ENCODE measurements around the gene SMARCA4.

The SMARCA4 gene

DNA sequence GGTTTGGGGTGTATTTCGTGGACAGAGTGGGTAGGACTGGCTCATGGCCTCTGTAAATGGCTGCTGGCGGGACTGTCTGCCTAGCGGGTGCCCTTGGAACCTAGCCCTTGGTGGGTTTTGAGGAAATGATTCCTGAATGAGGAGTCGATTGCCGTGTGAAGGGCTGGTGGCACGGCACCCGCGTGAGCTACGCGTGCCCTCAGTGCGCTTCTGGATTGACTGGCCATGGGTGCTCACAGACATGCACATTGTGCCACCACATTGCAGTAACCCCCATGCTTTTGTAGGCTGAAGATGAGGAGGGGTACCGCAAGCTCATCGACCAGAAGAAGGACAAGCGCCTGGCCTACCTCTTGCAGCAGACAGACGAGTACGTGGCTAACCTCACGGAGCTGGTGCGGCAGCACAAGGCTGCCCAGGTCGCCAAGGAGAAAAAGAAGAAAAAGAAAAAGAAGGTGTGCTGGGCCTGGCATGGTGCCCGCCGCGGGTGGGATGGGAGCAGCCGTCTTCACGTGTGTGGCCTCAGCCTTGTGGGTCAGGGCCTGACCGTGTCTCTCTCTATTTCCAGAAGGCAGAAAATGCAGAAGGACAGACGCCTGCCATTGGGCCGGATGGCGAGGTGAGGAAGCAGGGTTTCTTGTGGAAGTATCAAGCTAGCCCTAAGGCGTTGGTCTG is 35.2 kb downstream of the SMARCA4 start:
- no peak for DNase-seq
- TF ChIP-seq GATA1 (IDR thresholded peaks at IDR 0.05; ENCODE audit: low read depth, low read length) (no peak), POLR2A (IDR thresholded peaks at IDR 0.05; ENCODE audit: low read length) (no peak)

DNA sequence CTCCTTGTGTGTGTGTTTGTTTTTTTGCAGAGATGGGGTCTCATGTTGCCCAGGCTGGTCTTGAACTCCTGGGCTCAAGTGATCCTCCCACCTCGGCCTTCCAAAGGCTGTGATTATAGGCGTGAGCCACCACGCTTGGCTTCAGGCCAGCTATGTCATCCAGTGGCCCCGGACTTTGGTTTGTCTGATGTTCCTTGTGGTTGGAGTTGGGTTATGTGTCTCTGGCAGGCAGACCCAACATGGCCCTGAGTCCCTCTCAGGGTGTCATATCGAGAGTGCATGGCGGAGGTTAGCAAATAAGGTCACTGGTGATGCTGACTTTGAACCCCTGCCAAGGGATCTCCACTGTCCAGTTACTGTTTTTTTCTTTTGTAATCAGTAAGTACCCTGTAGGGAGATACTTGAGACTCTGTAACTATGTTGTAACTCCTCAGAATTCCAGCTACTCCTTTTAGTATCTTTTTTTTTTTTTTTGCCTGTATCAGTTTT is 37.3 kb downstream of the SMARCA4 start:
- no peak for DNase-seq
- TF ChIP-seq POLR2A (IDR thresholded peaks at IDR 0.05; ENCODE audit: low read length) (no peak), GATA1 (IDR thresholded peaks at IDR 0.05; ENCODE audit: low read depth, low read length) (no peak)

DNA sequence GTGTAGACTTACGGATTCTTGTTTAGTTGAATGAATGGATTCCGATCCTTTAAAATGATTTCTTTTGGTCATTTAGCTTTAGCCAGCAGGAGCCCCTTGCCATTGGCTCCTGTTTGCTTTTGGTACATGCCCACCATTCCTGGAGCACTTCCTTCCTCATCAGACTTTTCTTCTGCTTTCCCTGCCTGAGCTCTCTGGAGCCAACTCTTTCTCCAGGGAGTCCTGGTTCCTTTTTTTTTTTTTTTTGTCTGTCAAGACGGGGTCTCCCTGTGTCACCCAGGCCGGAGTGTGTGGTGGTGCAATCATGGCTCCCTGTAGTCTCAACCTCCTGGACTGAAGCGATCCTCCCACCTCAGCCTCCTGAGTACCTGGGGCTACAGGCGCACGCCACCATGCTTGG is 37.8 kb downstream of the SMARCA4 start:
- TF ChIP-seq GATA1 (IDR thresholded peaks at IDR 0.05; ENCODE audit: low read depth, low read length): no peak
- TF ChIP-seq POLR2A (IDR thresholded peaks at IDR 0.05; ENCODE audit: low read length): no peak

DNA sequence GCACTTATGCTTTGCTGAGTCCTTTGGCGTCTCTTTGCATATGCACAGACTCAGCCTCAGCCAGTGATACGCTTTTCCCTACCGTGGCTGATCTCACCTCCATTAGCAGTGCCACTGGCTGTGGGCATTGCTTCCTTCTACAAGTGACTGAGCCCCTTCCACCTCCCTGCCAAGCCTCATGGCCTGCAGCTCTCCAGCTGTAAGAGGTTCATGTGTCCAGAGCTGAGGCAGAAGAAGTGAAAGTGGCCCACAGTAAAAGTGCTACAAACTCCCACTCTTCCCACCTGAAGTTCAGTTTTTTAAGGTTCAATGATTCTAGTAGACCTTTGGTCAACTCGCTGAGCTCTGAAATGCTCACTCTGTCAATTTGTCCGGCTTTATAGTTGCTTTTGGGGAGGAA is 44.7 kb downstream of the SMARCA4 start:
- no peak for DNase-seq
- TF ChIP-seq POLR2A (IDR thresholded peaks at IDR 0.05; ENCODE audit: low read length): no peak

More for the DNA sequence above, 37.8 kb downstream of the SMARCA4 start:
- no peak for DNase-seq

DNA sequence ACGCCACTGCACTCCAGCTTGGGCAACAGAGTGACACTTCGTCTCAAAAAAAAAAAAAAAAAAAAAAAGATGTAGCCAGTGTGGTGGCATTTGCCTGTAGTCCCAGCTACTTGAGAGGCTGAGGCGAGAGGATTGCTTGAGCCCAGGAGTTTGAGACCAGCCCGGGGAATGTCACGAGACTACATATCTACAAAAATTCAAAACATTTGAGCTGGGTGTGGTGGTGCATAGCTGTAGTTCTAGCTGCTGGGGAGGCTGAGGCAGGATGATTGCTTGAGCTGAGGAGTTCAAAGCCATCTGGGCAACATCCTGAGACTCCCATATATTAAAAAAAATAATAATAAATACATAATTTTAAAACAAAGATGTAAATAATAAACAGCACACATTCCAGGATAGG is 46.6 kb downstream of the SMARCA4 start:
- no peak for DNase-seq
- TF ChIP-seq POLR2A (IDR thresholded peaks at IDR 0.05; ENCODE audit: low read length): no peak
- no peak for TF ChIP-seq GATA1 (IDR thresholded peaks at IDR 0.05; ENCODE audit: low read depth, low read length)

DNA sequence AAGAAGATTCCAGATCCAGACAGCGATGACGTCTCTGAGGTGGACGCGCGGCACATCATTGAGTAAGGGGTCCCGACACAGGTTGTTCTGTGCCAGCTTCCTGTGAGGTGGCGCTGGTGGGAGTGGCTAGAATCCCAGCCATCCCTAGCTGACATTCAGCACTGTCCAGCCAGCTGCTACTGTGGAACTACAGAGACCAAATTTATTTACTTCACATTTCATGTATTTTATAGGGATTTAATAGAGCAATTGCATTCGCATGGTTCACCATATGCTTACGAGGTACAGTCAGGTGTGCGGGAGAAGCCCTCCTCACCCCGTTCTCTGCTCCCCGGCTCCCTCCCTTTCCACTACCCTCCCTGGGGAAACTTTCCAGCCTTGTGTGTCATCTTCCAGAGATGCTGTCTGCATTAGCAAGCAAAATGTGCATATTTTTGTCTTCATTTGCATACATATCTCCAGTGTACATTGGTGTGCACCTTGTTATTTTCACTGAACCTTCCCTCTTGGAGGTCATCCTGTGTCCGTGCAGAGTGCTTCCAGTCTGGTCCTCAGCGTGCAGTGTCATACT is 47.2 kb downstream of the SMARCA4 start:
- DNase-seq: no peak
- TF ChIP-seq GATA1 (IDR thresholded peaks at IDR 0.05; ENCODE audit: low read depth, low read length): no peak

DNA sequence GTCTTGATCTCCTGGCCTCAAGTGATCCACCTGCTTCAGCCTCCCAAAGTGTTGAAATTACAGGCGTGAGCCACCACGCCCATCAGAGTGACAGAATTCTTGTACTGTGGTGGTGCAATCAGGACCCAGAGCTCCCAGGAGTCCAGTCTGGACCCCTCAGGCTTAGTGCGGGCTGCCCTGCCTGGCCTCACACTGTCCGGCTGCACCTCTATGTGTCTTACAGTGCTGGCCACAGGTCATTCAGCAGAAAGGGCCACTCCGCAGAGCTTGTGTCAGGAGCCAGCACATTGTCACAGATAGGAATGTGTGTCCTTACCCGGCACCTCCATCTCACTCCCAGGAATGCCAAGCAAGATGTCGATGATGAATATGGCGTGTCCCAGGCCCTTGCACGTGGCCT is 49.2 kb downstream of the SMARCA4 start:
- DNase-seq: no peak
- TF ChIP-seq POLR2A (IDR thresholded peaks at IDR 0.05; ENCODE audit: low read length): no peak
- no peak for TF ChIP-seq GATA1 (IDR thresholded peaks at IDR 0.05; ENCODE audit: low read depth, low read length)

DNA sequence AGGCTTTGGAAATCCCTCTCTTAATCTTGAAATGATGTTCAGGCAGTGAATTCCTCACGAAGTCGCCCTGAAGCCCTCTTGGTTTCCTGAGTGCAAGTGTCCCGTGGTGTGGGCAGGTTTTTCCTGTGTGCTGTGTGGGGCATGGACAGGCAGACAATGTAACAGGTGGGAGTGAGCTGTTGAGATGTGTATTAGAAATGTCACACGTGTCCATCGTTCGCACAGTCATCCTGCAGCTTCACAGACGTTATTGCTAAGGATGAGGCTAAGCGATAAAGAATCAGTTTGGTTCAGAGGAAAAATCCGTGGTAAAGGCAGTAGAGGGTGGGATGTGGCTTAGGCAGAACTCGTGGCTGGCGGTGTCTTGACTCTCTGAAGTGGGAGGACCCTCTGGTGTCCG is 51.7 kb downstream of the SMARCA4 start:
- DNase-seq: no peak
- TF ChIP-seq POLR2A (IDR thresholded peaks at IDR 0.05; ENCODE audit: low read length): no peak
- TF ChIP-seq GATA1 (IDR thresholded peaks at IDR 0.05; ENCODE audit: low read depth, low read length): no peak

DNA sequence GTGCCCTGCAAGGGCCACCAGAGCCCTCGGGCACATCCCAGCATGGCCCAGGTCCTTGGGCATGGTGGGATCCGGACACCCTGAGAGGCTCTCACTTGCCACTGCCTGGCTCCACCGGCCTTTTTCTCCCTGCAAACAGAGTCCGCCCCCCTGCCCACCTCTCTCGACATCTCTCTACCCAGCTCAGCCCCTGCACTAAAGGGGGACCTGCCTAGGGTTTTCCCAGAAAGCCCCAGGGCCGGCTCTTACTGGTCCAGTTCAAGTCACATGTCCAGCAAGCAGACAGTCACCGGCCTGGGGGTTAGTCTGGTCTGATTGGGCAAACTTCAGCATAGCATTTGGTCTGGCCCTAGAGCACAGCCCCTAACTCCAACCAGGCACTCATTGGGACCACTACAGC is 52.9 kb downstream of the SMARCA4 start:
- TF ChIP-seq POLR2A (IDR thresholded peaks at IDR 0.05; ENCODE audit: low read length) (no peak), GATA1 (IDR thresholded peaks at IDR 0.05; ENCODE audit: low read depth, low read length) (no peak)
- no peak for DNase-seq

DNA sequence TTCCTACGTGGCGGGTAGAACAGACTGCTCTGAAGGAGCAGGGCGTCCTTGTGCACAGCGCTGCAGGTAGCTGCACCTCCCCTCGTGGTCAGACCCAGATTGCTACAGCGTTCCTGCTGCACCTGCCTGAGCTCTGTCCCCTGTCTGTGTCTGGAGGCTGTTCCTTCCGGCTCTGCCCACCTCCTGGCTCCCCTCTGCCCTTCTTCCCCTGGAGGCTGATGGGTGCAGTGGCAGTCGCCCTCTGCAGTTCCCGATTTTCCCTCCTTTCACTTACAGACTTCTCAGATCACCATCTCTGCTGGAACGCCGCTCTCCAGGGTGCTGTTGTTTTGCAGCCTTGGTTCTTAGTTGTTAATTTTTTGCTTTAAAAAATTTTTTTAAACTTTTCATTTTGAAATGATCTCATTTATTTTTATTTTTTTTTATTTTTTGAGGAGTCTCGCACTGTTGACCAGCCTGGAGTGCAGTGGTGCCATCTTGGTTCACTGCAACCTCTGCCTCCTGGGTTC is 53.6 kb downstream of the SMARCA4 start:
- TF ChIP-seq GATA1 (IDR thresholded peaks at IDR 0.05; ENCODE audit: low read depth, low read length): no peak
- TF ChIP-seq POLR2A (IDR thresholded peaks at IDR 0.05; ENCODE audit: low read length): no peak
- no peak for DNase-seq

DNA sequence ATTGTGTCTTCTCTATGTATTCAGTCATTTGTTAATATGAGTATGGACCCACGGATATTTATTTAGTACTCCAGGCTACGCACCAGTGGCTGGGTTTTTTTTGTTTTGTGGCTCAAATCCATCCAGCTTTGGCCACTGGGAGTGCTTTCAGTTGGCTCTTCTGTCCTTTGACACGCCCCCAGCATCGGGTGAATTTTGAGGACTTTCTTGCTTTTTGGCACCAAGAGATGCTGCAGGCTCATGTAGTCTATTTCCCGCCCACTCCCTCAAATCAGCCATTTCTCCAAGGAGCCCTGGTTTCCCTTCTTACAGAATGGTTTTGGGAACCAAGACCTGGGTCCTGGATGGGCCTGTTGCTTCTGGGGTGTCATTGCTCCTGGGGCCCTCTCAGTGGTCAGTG is 55.8 kb downstream of the SMARCA4 start:
- DNase-seq: no peak
- TF ChIP-seq POLR2A (IDR thresholded peaks at IDR 0.05; ENCODE audit: low read length): no peak
- no peak for TF ChIP-seq GATA1 (IDR thresholded peaks at IDR 0.05; ENCODE audit: low read depth, low read length)

DNA sequence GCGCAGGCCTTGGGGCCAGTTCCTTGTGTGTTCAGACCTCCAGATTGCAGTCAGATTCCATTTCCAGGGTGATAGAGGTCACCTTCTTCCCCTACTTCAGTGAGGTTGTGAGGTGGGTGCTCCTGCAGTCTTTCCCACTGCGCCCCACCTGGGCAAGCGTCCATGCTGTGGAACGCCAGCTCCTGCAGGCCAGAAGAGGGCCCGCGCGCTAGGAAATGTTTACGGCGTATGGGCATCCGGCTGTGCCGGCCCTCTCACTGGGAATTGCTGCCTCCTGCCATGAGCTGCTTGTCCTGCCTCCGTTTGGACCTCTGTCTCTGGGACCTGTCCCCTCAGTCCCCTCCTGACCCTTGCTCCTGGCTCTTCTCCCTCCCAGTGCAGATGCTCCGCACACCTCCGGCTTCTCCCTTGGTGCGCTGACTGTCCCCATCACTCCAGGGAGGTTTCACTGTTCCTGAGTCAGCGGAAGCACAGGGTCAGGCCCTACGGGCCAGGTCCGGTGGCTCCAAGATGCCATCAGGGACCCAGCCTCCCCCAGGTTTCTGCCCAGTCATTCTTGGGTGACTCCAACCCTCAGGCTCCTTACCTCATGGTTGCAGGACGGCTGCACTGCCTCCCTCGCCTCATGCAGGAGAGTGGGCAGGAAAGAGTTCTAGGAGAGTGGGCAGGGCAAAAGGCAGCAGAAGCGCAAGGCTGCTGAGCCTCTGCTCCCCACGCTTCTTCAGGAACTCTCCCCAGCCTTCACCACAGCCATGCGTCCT is 56.6 kb downstream of the SMARCA4 start:
- TF ChIP-seq GATA1 (IDR thresholded peaks at IDR 0.05; ENCODE audit: low read depth, low read length): no peak
- TF ChIP-seq POLR2A (IDR thresholded peaks at IDR 0.05; ENCODE audit: low read length): no peak
- DNase-seq: no peak

DNA sequence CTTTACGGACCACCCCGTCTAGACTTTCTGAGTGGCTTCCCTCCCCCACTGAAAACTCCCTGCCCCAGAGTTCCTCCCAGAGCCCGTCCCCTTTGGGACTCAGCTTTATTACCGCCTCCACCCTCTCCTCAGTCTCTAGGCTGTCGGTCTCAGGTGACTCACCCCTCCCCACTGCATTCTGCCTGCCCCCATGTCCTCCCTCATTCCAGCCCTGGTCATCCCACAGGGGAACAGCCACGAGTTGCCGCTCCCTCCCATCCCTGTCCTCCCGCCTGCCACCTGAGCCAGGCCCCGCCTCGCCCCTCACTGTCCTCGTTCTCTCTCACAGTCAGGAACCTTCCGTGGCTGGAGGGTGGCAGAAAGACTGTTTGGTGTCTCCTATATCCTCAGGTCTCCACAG is 57.3 kb downstream of the SMARCA4 start:
- no peak for TF ChIP-seq POLR2A (IDR thresholded peaks at IDR 0.05; ENCODE audit: low read length)
- TF ChIP-seq GATA1 (IDR thresholded peaks at IDR 0.05; ENCODE audit: low read depth, low read length): no peak

DNA sequence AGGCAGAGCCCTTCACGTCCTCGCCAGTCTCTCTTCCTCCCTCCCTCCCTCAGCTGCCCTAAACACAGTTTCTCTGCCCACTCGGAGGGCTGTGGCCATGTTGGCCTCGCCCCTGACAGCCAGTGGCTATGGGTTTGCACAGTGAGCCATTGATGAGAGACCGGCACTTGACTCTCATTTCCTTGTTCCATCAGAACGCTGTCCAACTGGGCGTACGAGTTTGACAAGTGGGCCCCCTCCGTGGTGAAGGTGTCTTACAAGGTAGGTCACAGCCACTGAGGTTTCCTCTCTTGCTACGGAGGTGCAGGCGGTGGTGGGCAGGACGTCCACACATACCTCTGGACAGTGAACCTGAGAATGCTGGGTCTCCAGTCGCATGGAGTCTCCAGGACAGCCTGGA is 57.9 kb downstream of the SMARCA4 start:
- no peak for DNase-seq
- no peak for TF ChIP-seq GATA1 (IDR thresholded peaks at IDR 0.05; ENCODE audit: low read depth, low read length)
- TF ChIP-seq POLR2A (IDR thresholded peaks at IDR 0.05; ENCODE audit: low read length): no peak

More for the DNA sequence above, 57.3 kb downstream of the SMARCA4 start:
- DNase-seq: no peak
